NCI-H82 treated with DMSO at 0.1 percent for 48 hours (cell line): Measurements from ENCODE around the gene P2RX4.
"Not testable (repeated sequence)": the region's sequence is repeated elsewhere in the genome, so short reads cannot be mapped to it uniquely, and the experiment has no call there.

Experiments used
- DNase-seq: peaks from one replicate; lab custom pipeline; 2025; ENCODE audit not compliant: unreplicated experiment; lab: John Stamatoyannopoulos, UW

Gene P2RX4

GRCh38 chr12:121187501-121187900, 22.4 kb upstream of the P2RX4 start:
- no peak for DNase-seq

GRCh38 chr12:121188227-121188626, 21.7 kb upstream of the P2RX4 start:
- no peak for DNase-seq

GRCh38 chr12:121189131-121189530, 20.8 kb upstream of the P2RX4 start:
- DNase-seq: no peak

- DNase-seq: no peak
Measured at GRCh38 chr12:121189619-121190155, 20.2 kb upstream of the P2RX4 start.

GRCh38 chr12:121190523-121191031, 19.4 kb upstream of the P2RX4 start:
- DNase-seq: no peak

- no peak for DNase-seq
Measured at GRCh38 chr12:121191151-121191550, 18.8 kb upstream of the P2RX4 start.

- DNase-seq: no peak
Measured at GRCh38 chr12:121196902-121197301, 13.0 kb upstream of the P2RX4 start.

GRCh38 chr12:121198949-121199348, 11.0 kb upstream of the P2RX4 start:
- no peak for DNase-seq

GRCh38 chr12:121201140-121201539, 8.8 kb upstream of the P2RX4 start:
- not testable (repeated sequence) for DNase-seq

GRCh38 chr12:121202407-121203355, 7.2 kb upstream of the P2RX4 start:
- DNase-seq: peak; percentile 17

GRCh38 chr12:121203482-121203881, 6.4 kb upstream of the P2RX4 start:
- DNase-seq: no peak

- DNase-seq: no peak
Measured at GRCh38 chr12:121205491-121205890, 4.4 kb upstream of the P2RX4 start.

- not testable (repeated sequence) for DNase-seq
Measured at GRCh38 chr12:121208571-121208970, 1.4 kb upstream of the P2RX4 start.

- DNase-seq: no peak
Measured at GRCh38 chr12:121209221-121209620, 708 bp upstream of the P2RX4 start.

GRCh38 chr12:121212875-121213274, 2.9 kb downstream of the P2RX4 start:
- no peak for DNase-seq

GRCh38 chr12:121214166-121214777, 4.3 kb downstream of the P2RX4 start:
- DNase-seq: no peak

- no peak for DNase-seq
Measured at GRCh38 chr12:121214855-121215745, 5.2 kb downstream of the P2RX4 start.

GRCh38 chr12:121216102-121216501, 6.2 kb downstream of the P2RX4 start:
- no peak for DNase-seq

GRCh38 chr12:121217063-121217462, 7.1 kb downstream of the P2RX4 start:
- DNase-seq: no peak

- DNase-seq: no peak
Measured at GRCh38 chr12:121217761-121218160, 7.8 kb downstream of the P2RX4 start.
